Measurements from ENCODE around the gene RPSA. TPM values are rescaled to one million over a fixed set of nuclear protein-coding genes. Genes with fewer than 3 reads are reported as not detected.

Gene RPSA
- total RNA-seq, 1 experiment from 2014 or later: 2,455 TPM

DNA sequence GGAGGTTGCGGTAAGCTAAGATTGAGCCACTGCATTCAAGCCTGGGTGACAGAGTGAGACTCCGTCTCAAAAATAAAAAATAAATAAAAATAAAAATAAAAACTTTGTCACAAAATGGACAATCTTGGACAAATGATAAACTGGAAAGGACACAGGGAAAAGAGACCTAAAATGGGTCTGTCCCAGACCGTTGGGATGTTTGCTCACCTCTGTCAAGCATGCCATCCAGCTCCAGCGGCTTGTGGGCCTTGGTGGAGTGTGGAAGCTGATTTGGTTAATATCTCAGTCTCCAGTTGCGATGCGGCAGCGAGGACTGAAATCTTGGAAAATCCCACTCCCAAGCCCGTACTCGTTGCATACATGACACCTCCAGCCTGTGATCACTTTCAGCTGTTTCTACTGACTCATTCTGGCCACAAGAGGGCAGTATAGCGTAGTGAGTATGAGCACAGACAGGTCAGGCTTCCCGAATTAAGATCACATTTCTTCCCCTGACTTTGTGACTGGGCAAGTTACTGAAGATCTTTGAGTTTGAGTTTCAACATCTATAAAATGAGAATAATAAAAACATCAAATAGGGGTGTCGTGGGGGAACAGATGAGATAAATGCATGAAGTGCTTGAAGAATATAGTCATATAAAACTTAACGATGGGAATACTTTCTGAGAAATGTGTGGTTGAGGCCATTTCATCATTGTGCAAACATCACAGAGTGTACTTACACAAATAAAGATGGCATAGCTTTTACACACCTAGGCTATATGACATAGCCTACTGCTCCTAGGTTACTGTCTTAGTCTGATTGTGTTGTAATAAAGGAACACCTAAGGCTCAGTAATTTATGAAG, 41.3 kb downstream of the RPSA start:
- peaks cover 4% of the 10 kb centered on the region for H3K9me3 Mint-ChIP-seq
- CTCF ChIA-PET: interaction anchor here (0.5 to 2.9 kb wide), 19 partner anchors 10 to 1668 kb away, joined by 3 to 54 read pairs (median 4); partner anchors contain the start of gene MOBP
- no peaks in the 10 kb centered on the region for H3K36me3 Mint-ChIP-seq
- H3K4me3 Mint-ChIP-seq: no peak overlapping the region
- TF ChIP-seq, protein P1, sequence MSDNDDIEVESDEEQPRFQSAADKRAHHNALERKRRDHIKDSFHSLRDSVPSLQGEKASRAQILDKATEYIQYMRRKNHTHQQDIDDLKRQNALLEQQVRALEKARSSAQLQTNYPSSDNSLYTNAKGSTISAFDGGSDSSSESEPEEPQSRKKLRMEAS (CRISPR knock-in tag; IDR thresholded peaks at IDR 0.05): no peak
- TF ChIP-seq TEAD1 (CRISPR knock-in tag; IDR thresholded peaks at IDR 0.05): peak; percentile 32; the same call in 1 of the 2 replicates
- no peak for TF ChIP-seq ZNF425 (CRISPR knock-in tag; conservative IDR thresholded peaks at IDR 0.05)
- TF ChIP-seq CTCF (IDR thresholded peaks at IDR 0.05): peak; percentile 72
- TF ChIP-seq ATF3 (CRISPR knock-in tag; conservative IDR thresholded peaks at IDR 0.05): no peak
- TF ChIP-seq CDX4 (CRISPR knock-in tag; IDR thresholded peaks at IDR 0.05; ENCODE audit: borderline replicate concordance): no peak
- no peak for TF ChIP-seq CREB1 (CRISPR knock-in tag; IDR thresholded peaks at IDR 0.05)
- TF ChIP-seq, protein P2, sequence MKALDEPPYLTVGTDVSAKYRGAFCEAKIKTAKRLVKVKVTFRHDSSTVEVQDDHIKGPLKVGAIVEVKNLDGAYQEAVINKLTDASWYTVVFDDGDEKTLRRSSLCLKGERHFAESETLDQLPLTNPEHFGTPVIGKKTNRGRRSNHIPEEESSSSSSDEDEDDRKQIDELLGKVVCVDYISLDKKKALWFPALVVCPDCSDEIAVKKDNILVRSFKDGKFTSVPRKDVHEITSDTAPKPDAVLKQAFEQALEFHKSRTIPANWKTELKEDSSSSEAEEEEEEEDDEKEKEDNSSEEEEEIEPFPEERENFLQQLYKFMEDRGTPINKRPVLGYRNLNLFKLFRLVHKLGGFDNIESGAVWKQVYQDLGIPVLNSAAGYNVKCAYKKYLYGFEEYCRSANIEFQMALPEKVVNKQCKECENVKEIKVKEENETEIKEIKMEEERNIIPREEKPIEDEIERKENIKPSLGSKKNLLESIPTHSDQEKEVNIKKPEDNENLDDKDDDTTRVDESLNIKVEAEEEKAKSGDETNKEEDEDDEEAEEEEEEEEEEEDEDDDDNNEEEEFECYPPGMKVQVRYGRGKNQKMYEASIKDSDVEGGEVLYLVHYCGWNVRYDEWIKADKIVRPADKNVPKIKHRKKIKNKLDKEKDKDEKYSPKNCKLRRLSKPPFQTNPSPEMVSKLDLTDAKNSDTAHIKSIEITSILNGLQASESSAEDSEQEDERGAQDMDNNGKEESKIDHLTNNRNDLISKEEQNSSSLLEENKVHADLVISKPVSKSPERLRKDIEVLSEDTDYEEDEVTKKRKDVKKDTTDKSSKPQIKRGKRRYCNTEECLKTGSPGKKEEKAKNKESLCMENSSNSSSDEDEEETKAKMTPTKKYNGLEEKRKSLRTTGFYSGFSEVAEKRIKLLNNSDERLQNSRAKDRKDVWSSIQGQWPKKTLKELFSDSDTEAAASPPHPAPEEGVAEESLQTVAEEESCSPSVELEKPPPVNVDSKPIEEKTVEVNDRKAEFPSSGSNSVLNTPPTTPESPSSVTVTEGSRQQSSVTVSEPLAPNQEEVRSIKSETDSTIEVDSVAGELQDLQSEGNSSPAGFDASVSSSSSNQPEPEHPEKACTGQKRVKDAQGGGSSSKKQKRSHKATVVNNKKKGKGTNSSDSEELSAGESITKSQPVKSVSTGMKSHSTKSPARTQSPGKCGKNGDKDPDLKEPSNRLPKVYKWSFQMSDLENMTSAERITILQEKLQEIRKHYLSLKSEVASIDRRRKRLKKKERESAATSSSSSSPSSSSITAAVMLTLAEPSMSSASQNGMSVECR (CRISPR knock-in tag; IDR thresholded peaks at IDR 0.05; ENCODE audit: borderline replicate concordance): no peak
- TF ChIP-seq ZSCAN18 (CRISPR knock-in tag; IDR thresholded peaks at IDR 0.05): no peak
- TF ChIP-seq FOXP1 (CRISPR knock-in tag; IDR thresholded peaks at IDR 0.05; ENCODE audit: borderline replicate concordance): no peak
- no peak for TF ChIP-seq NR3C1 (CRISPR knock-in tag; conservative IDR thresholded peaks at IDR 0.05; ENCODE audit: low read depth)
- no peak for TF ChIP-seq FOXJ3 (CRISPR knock-in tag; IDR thresholded peaks at IDR 0.05; ENCODE audit: borderline replicate concordance)
- H3K4me1 Mint-ChIP-seq: peaks cover 12% of the 10 kb centered on the region
- DNase-seq (ENCODE audit: low spot score) (peak; percentile 74), ATAC-seq (peak; percentile 86)
- POLR2A ChIA-PET: no interaction called here
- no peak overlapping the region for H3K27ac Mint-ChIP-seq
- H3K27me3 Mint-ChIP-seq (ENCODE audit: low read depth): no peaks in the 10 kb centered on the region

Measured in WTC11 (cell line).